Measurements from ENCODE around the gene MINPP1.
"Not testable (repeated sequence)": the region's sequence is repeated elsewhere in the genome, so short reads cannot be mapped to it uniquely, and the experiment has no call there.

Gene MINPP1

DNA sequence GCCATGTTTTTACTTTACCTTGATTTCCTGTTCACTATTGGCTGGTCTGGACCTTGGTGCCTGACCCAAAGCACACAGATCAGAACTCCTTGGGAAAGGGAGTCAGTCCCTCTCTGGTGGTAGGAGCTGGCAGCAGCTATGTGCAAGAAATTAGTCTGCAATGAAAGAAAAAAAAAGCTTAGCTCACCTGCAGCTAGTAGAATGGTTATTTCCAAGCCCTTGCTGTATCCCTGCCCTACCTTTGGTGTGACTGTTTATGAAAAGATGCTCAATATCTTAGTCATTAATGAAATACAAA is 86.8 kb downstream of the MINPP1 start:
- no peak overlapping the region for H3K4me3 ChIP-seq (ENCODE audit: low read length)
- TF ChIP-seq, protein P1, sequence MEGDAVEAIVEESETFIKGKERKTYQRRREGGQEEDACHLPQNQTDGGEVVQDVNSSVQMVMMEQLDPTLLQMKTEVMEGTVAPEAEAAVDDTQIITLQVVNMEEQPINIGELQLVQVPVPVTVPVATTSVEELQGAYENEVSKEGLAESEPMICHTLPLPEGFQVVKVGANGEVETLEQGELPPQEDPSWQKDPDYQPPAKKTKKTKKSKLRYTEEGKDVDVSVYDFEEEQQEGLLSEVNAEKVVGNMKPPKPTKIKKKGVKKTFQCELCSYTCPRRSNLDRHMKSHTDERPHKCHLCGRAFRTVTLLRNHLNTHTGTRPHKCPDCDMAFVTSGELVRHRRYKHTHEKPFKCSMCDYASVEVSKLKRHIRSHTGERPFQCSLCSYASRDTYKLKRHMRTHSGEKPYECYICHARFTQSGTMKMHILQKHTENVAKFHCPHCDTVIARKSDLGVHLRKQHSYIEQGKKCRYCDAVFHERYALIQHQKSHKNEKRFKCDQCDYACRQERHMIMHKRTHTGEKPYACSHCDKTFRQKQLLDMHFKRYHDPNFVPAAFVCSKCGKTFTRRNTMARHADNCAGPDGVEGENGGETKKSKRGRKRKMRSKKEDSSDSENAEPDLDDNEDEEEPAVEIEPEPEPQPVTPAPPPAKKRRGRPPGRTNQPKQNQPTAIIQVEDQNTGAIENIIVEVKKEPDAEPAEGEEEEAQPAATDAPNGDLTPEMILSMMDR (conservative IDR thresholded peaks at IDR 0.05; ENCODE audit: low read depth, low read length) = no peak
- DNase-seq (ENCODE audit: low read depth) = no peak

DNA sequence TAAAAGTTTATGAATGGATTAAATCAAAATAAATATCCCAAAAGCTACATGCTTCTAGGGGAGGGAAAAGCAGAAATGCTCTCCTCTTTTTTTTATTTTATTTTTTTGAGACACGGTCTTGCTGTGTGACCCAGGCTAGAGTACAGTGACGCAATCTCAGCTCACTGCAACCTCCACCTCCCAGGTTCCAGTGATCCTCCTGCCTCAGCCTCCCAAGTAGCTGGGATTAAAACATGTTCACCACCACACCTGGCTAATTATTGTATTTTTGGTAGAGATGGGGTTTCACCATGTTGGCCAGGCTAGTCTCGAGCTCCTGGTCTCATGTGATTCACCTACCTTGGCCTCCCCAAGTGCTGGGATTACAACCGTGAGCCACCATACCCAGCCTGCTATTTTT is 88.2 kb downstream of the MINPP1 start:
- DNase-seq (ENCODE audit: low read depth); H3K4me3 ChIP-seq (ENCODE audit: low read length): not testable (repeated sequence)

DNA sequence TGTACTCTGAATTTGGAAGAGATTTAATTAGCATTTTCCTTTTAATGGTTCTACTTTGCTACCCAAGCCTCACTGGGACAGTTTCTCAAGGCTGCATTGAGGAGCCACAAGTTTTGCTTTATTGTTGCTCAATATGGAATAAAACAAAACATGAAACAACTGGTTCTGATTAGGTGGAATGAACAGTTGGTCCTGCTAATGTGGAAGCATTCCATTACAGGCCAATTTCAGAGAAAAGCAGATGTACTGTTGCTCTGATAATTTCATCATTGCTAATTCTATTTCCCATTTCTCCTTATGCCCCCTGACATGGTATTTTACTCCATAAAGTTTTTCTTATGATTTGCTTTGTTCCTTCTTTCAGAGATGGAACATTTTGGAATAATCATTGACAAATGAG is 89.0 kb downstream of the MINPP1 start:
- TF ChIP-seq, protein P1 (conservative IDR thresholded peaks at IDR 0.05; ENCODE audit: low read depth, low read length) = no peak
- no peak for DNase-seq (ENCODE audit: low read depth)
- H3K4me3 ChIP-seq (ENCODE audit: low read length) = no peak overlapping the region

DNA sequence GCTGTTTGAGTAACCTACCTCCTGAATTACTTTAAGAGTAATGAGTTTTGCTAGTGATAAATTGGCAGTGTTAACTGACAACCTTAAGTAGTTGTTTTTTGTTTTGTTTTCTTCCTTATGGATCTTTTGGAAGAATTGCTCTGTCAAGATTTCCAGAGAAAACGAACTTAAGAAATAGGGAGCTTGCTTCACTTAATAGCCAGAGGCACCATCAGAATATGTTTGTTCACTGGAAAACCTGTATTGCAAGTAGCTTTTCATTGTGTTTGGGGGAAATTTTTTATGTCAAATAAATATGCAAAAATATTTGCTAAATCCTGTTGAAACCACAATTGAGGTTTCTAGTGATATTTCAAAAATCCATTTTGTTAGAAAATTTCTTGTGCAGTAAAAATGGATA is 89.5 kb downstream of the MINPP1 start:
- no peak overlapping the region for H3K4me3 ChIP-seq (ENCODE audit: low read length)
- no peak for DNase-seq (ENCODE audit: low read depth)
- TF ChIP-seq, protein P1 (conservative IDR thresholded peaks at IDR 0.05; ENCODE audit: low read depth, low read length) = no peak

DNA sequence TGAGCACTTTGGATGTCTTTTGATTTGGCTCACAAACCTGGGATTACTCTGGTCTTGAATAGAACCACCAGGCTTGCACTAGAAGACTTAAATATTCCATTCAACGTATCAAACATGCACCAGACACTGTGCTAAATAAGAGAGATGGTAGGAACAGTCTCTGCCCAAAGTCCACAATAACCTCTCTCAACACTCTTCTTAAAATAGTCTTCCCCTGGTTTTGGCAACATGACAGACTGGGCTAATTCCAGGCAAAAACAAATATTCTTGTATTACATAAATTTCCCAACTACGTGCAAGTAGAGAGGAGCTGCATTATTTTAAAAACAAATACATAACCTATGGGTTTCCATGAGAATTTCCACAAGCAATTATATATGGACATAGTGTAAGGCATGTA is 90.2 kb downstream of the MINPP1 start:
- no peak overlapping the region for H3K4me3 ChIP-seq (ENCODE audit: low read length)
- DNase-seq (ENCODE audit: low read depth) = no peak
- TF ChIP-seq, protein P1 (conservative IDR thresholded peaks at IDR 0.05; ENCODE audit: low read depth, low read length) = no peak

DNA sequence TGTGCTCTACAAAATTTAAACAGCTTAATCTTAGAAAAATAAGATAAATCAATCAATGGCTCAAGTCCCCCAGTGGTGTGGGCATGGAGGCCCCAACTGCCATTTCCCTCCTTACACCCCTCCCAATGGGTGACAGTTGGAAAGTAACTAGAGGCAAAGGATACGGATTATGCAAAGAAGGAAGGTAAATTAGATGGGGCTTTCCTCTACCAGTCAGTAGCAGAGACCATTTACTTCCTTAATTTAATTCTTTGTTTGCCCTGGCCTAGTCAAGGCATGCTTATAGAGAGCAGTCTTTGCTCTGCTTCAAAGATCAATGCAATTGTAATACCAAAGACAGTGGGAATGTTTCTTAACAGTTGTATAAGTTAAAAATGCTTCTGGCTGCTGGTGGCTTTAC is 91.7 kb downstream of the MINPP1 start:
- no peak for DNase-seq (ENCODE audit: low read depth)
- TF ChIP-seq, protein P1 (conservative IDR thresholded peaks at IDR 0.05; ENCODE audit: low read depth, low read length) = no peak
- H3K4me3 ChIP-seq (ENCODE audit: low read length) = no peak overlapping the region

DNA sequence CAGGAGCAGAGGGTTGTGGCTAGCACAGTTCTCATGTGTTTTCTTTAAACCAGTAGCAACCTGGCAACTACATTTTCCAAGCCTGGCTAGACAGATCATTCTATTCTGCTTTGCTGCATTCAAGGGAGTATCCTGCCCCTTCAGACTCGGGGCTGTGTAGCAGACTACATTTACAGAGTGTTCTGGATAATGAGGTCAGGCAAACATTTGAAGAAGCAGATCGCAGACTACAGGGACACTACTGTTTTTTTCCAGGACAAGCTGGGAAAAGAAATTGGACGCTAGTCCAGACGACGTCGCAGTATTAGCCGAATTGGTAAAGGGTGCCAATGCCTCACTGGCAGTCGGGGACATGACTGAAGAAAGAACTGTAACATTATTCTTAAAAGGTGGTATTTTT is 94.0 kb downstream of the MINPP1 start:
- H3K4me3 ChIP-seq (ENCODE audit: low read length) = no peak overlapping the region
- DNase-seq (ENCODE audit: low read depth) = no peak
- TF ChIP-seq, protein P1 (conservative IDR thresholded peaks at IDR 0.05; ENCODE audit: low read depth, low read length) = no peak

DNA sequence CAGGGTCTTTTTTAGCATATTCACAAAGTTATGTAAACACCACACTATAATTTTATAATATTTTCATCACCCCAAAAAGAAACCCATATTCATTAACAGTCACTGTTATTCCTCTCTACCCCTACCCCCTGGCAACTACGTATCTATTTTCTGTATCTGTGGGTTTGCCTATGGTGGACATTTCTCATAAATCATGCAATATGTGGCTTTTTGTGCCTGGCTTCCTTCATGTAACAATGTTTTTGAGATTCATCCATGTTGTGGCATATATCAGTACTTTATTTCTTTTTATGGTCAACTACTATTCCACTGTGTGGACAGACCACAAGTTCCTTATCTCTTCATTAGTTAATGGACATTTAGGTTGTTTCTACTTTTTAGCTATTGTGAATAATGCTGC is 95.9 kb downstream of the MINPP1 start:
- no peak overlapping the region for H3K4me3 ChIP-seq (ENCODE audit: low read length)
- TF ChIP-seq, protein P1 (conservative IDR thresholded peaks at IDR 0.05; ENCODE audit: low read depth, low read length) = no peak
- no peak for DNase-seq (ENCODE audit: low read depth)

Data from retinal pigment epithelial cell (primary cell).